Adrenal gland (tissue), 5 donors: Measurements from ENCODE around the gene PSD2.

ENCODE experiments used
- CTCF ChIP-seq, 6 experiments: fragments of 450-650 bp in 4 of 6; fragments of 200-600 bp in 2 of 6; sonication (generic) in 1 of 6; IDR thresholded peaks; 1 replicate in 5 of 6; 2 replicates in 1 of 6; pipeline versions ENCODE4 v1.5.1 to v1.8.0; 2016 to 2021; ENCODE audit warnings: antibody characterized with exemption in 6 of 6, mild to moderate bottlenecking in 2 of 6, moderate library complexity in 1 of 6
- POLR2A ChIP-seq, 2 donors: fragments of 450-650 bp; IDR thresholded peaks; one replicate each; pipeline ENCODE4 v1.6.1; 2017; ENCODE audit warnings: antibody characterized with exemption in 2 of 2, mild to moderate bottlenecking in 2 of 2, moderate library complexity in 1 of 2
- donor health status: DM: no; HTN: no; CAD: no.

- no peak for TF ChIP-seq CTCF (IDR thresholded peaks at IDR 0.05)
- no peak for TF ChIP-seq POLR2A (IDR thresholded peaks at IDR 0.05)
Measured at GRCh38 chr5:139806726-139807646, 11.4 kb downstream of the PSD2 start.
